Fibroblast of mammary gland (primary cell): Measurements from ENCODE around the gene CES3.
"Not testable (repeated sequence)": the region's sequence is repeated elsewhere in the genome, so short reads cannot be mapped to it uniquely, and the experiment has no call there.

Source experiments
- DNase-seq: peaks from one replicate; pipeline ENCODE4 v3.0.0-alpha.2; 2010; ENCODE audit warnings: low read depth
- H3K4me3 ChIP-seq: 2 replicates; pipeline ENCODE4 v1.5.1; 2011; ENCODE audit warnings: low read depth, mild to moderate bottlenecking, low read length, moderate library complexity; ENCODE audit not compliant: control insufficient read depth
- TF ChIP-seq, protein P1 (sequence below): conservative IDR thresholded peaks from 2 replicates; pipeline ENCODE4 v1.5.1; 2011; ENCODE audit warnings: low read depth, low read length, inconsistent platforms; ENCODE audit not compliant: control insufficient read depth, insufficient read depth

CES3 gene

GRCh38 chr16:66932076-66932475, 29.0 kb upstream of the CES3 start:
- no peak for DNase-seq
- H3K4me3 ChIP-seq = no peak overlapping the region
- TF ChIP-seq, protein P1, sequence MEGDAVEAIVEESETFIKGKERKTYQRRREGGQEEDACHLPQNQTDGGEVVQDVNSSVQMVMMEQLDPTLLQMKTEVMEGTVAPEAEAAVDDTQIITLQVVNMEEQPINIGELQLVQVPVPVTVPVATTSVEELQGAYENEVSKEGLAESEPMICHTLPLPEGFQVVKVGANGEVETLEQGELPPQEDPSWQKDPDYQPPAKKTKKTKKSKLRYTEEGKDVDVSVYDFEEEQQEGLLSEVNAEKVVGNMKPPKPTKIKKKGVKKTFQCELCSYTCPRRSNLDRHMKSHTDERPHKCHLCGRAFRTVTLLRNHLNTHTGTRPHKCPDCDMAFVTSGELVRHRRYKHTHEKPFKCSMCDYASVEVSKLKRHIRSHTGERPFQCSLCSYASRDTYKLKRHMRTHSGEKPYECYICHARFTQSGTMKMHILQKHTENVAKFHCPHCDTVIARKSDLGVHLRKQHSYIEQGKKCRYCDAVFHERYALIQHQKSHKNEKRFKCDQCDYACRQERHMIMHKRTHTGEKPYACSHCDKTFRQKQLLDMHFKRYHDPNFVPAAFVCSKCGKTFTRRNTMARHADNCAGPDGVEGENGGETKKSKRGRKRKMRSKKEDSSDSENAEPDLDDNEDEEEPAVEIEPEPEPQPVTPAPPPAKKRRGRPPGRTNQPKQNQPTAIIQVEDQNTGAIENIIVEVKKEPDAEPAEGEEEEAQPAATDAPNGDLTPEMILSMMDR = no peak

DNA sequence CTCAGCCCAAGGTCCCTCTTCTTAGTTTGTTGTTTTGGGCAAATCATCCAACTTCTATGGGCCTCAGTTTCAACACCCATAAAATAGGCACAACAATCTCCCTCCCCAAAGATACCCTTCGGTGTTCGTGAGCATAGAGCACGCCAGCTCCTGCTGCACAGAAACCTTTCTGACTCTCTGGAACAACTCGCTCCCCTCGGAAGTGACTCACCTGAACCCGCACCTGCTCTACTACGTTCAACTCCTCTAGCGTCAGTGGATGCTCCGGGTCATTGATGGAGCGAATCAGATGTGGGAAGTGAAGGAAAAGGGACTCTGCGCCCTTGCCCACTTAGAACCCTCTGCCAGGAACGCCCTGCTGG, 27.3 kb upstream of the CES3 start:
- peak overlapping the region; percentile 96 for H3K4me3 ChIP-seq
- TF ChIP-seq, protein P1 = no peak
- DNase-seq = peak; percentile 14

DNA sequence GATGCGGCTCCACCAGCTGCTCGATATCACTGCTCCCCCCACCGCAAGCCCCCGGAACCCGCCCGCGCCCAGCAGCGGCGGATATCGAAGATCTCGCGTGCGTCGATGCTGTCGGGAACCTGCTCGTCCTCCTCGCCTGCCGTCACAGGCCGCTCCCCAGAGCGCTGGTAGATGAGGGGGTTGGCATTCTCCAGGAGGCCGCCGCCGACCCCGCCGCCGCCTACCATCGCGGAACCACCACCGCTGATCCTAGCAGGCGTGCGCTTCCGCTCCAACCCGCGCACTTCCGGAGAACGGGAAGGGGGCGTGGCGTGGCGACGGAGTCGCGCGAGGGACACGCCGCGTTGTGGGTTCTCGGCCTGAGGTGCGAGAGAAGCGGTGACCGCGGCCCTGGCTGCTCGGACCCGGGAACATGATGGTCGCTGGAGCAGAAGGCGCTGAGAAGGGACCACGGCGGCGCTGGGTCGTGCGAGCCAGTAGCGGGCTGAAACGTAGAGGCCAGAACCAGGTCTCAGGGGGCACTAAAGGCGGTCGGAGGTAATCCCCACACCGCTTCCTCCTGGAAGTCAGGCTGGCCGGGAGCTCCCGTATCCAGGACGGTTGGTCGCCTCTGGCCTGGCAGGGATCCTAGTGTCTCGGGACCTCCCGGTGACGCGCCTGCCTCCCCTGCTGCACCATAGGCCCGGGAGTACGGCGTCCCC, 26.8 kb upstream of the CES3 start, which contains the start of gene CIAO2B:
TSS of gene CIAO2B (minus strand) at position 265 of the 701 bp plus-strand sequence. CDS start at position 227, 38 bp downstream.
- peak; percentile 78 for DNase-seq
- H3K4me3 ChIP-seq = peak within 1 kb of the TSS; percentile 96
- TF ChIP-seq, protein P1 = no peak

- not testable (repeated sequence) for DNase-seq
- peak overlapping the region; percentile 96 for H3K4me3 ChIP-seq
Measured at GRCh38 chr16:66934839-66935313, 26.2 kb upstream of the CES3 start.

DNA sequence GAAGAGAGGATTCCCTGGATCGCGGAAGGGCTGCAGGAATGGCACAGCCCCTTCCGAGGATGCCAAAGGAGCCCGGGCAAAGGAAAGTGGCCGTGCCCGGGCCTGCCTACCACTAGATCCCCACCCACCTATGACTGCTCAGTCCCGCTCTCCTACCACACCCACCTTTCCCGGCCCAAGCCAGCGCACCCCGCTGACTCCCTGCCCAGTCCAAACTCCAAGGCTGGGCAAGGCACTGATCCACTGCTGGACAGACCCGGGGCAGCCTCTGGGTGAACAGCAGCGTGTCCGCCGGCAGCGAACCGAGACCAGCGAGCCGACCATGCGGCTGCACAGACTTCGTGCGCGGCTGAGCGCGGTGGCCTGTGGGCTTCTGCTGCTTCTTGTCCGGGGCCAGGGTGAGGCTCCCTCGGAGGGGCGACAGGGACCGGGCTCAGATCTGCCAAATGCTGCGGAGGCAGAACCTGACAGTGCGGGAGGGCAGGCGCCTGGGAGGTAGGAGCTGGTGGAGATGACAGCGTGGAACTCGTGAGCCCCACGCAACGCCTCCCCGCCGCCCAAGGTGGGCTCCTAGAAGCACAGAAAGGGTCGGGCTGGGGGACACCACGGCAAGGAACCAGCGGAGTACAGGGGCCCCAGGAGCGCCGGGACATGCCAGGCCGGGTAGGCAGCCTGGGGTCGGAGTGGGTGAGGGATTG, 25.6 kb upstream of the CES3 start, which contains the start of gene CES2:
TSS of gene CES2 (plus strand) at position 203 of the 698 bp plus-strand sequence. CDS start at position 323, 120 bp downstream.
- peak; percentile 50 for DNase-seq
- H3K4me3 ChIP-seq = peak within 1 kb of the TSS; percentile 96
- TF ChIP-seq, protein P1 = no peak

- H3K4me3 ChIP-seq = no peak overlapping the region
Measured at GRCh38 chr16:66936462-66936861, 24.6 kb upstream of the CES3 start.

More at GRCh38 chr16:66936462-66936861, 24.6 kb upstream of the CES3 start:
- no peak for DNase-seq
- TF ChIP-seq, protein P1 = no peak
